ENCODE results near the gene ALS2.
"Not testable (repeated sequence)": the region's sequence is repeated elsewhere in the genome, so short reads cannot be mapped to it uniquely, and the experiment has no call there.

ALS2 gene

DNA sequence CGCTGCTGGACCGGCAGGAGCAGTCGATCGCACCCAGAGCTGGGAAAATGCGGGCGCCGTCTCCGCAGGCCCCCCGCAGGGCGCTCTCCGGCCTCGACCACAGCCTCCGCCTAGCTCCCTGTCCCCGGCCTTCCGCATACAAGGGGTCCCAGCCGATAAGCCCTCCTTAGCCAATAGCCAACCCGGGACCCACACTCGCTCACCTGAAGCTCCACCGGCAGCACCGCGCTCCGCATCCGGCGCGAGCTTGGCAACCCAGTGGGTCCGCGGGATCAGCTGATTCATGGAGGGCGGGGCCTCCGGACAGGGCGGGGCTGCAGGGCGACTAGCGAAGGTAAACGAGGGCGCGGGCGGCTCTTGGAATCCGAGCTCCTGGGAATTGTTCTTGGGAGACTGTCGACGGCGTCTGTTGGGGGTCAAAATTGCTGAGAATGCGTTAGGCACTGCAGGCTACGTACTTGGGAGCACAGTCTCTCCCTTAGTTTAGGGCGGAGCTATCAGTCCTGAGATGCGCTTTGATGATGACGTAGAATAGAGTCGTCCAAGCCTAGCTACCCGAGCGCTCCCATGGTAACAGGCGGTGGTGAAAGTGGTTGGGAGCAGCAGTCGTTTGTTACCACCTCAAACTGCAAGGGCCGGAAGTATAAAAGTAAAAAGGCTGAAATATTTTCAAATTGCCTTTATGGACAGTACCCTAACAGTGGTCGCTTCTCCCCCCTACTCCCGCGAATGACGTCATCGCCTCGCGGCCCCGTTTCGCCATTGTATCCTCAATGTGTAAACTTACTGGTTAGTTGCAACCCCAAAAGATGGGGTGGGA is at the start of gene ALS2:
ALS2 (minus strand) TSS at position 260 of the 820 bp plus-strand sequence. CDS start 12,048 bp downstream, outside the sequence.
- peak; percentile 98 for DNase-seq

DNA sequence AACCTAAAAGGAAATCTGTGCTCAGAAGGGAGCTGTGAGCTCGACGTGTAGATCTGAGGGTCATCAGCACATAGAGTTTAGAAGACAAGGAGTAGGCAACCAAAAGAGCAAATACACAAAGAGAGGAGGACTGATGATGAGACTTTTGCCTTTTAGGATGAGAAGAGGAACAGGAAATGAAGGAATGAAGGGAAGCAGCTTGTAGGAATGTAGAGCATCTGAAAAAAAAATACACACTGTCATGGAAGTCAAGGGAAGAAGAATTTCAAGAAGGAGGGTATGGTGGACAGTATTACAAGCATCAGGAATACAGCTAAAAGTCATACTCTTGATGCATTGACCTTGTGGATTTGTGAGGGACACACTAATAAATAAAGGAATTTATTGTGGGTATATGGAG is 47.5 kb upstream of the ALS2 start:
- no peak for DNase-seq

DNA sequence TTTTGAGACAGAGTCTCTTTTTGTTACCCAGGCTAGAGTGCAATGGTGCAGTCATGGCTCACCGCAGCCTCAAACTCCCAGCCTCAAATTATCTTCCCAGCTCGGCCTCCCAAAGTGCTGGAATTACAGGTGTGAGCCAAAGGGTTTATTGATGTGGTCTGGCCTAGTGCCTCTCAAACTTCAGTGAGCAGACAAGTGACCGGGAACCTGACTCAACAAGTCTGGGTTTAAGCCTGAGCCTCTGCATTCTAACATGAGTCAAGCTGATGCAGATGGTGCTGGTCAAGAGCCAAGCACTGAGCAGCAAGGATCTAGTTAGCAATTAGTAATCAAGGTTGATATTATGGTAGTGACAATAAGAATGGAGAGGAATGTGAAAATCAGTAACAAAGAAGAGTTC is 46.9 kb upstream of the ALS2 start:
- DNase-seq: no peak

DNA sequence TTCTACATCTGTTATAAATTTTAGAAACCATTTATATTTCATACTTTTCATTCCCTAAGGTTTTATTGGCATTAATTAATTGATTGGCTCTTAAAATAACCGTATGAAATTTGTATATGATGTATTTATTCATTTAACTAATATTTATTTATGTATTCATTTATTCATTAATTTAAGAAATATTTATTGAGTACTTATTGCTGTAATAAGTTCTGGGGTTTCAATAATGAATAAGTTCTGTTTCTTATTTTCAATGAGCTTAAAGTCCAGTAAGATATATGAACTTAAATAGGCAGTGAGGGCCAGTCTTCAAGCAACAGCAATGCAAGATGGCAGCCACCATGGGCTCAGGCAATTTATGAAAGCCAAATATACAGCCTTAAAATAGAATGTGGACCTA is 43.5 kb upstream of the ALS2 start:
- DNase-seq: no peak

DNA sequence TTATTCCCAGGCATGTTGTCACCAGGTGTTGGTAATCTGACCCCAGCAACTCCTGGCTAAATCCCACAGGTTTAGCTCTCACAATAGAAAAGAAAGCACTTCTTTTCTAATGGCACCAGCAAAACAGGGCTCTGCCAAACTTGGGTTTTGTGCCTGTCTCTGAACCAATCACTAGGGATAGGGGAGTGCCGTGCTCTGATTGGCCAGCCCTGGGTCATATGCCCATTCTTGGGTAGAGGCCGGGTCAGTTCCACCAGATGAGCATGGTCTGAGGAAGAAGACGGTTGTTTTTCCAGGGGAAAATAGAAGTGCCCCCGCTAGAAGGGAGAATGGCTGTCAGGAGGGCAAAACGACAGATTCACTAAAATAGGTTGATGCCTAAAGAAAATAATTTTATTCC is 40.3 kb upstream of the ALS2 start:
- no peak for DNase-seq

DNA sequence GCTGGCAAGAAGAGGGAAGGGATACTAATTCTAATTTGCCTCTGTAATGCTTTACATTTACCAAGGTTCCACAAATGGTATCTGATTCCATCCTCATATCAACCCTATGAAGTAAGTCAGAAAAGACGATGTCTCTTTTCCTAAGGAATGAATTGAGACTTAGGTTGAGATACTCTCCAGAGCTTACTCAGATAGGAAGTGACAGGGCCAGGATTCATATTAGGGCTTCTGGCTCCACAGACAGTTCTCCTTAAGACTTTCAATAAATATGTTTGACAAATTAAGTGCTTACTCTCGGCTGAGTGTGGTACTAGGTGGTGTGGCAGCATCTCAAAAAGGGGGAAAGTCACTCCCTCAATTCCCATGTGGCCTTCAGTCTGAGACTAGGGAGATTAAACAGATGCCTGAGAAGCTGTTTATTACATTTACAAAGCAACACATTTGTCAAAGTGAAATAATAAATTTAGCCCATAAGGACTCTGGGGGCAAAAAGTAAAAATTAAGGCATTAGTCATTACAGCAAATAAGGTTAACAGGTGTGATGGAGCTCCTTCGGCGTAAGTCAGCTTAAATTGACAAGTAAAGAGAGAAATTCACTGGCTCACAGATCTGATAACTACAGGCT is 39.8 kb upstream of the ALS2 start:
- DNase-seq: no peak

DNA sequence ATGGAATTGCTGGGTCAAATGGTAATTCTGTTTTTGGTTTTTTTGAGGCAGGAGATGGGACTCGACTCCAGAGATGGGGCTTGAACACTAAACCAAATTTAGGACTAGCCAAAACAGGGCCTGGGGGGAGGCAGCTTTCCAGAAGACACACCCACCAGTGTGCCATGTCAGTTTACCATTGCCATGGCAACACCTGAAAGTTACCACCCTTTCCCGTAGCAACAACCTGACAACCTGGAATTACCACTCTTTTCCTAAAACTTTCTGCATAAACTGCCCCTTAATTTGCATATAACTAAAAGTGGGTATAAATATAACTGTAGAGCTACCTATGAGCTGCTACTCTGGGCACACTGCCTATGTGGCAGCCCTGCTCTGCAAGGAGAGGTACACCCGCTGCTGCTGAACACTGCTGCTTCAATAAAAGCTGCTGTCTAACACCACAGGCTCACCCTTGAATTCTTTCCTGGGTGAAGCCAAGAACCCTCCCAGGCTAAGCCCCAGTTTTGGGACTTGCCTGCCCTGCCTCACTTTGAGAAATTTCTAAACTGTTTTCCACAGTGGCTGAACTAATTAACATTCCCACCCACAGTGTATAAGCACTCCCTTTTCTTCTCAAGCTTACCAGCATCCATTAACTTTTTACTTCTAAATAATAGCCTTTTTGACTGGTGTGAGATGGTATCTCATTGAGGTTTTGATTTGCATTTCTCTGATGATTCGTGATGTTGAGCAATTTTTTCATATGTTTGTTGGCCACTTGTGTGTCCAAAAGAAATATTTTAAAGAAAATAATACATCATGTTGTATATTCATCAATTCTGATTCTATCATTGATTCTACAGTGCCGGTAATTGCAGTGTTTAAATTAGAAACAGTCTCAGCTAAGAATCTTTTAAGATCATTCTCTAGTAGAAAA is 36.2 kb upstream of the ALS2 start:
- DNase-seq: no peak

DNA sequence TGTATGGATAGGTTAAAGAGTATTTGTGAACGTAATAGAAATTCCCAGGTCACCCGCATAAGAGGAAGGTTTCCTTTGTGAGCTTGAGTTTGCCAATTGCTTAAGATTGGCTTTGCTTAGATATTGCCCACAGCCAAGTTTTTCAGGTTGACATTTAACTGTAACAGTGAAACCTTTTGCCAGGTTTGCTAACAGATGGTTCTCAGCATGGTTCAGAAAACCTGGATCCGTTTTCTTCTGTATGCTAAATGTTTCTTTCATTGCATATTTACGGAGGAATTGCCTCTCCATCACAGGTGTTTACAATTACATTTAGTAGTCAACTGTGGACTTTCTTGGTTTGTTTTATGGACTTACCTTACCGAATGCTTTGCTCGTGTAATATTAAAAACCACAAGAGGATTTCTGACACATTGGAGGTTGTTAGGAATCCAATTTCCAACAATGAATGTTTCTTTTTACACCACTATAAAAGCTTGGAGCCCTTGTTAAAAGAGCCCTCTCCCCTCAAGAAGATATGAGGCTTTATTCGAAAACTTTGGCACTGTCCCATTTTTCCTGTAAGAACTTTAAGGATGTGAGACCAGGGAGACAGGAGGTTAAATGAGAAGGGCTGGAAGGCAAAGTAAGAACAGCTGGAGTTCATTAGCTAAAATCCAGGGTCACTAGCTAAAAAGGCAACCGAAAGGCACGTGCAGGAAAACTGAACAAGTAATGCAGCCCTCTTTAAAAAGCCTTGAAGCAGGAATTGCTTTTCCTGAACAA is 33.4 kb upstream of the ALS2 start:
- no peak for DNase-seq

DNA sequence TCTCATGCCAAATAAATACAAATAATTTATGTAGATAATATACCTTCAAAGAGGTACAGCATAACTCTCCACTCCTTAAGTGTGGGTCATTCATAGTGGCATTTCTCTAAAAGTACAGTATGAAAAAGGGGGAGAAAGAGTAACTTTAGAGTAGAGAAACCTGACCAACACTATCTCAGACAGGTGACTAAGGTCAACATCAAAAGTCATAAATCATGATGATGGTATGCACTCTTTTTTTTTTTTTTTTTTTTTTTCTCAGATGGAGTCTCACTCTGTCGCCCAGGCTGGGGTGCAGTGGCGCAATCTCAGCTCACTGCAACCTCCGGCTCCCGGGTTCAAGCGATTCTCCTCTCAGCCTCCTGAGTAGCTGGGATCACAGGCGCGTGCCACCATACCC is 29.9 kb upstream of the ALS2 start:
- DNase-seq: not testable (repeated sequence)

DNA sequence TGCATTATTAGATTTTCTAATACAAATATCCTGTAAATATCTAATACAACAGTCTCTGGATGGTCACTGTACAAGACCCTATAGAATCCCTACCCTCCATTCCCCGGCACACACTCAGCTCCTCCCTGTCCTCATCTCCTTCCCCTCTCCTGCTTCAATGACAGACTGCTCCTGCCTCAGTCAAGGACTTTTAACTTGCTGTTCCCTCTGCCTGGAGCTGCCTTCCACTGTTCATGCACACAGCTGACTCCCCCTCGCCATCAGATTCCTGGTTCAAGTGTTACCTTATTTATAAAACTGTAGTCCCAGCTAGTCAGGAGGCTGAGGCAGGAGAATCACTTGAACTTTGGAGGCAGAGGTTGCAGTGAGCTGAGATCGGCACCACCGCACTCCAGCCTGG is 28.9 kb upstream of the ALS2 start:
- no peak for DNase-seq

DNA sequence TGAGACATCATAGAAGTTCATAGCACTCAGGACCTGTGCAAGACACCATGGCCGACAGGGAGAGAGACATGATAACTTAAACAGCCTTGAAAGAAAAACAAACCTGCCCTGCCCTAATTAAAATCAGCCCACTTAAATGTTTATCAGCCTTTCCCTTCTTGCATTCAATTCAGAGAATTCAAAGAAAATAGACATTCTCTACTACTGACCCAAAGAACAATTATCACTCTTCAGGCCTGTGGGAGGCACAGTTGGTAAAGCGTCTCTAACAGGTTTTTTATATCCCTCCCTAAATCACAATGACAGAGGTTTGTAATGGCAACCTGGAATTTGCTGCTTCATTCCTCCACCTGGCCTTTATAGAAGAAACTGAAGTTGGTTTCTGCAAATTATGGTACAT is 27.3 kb upstream of the ALS2 start:
- no peak for DNase-seq

DNA sequence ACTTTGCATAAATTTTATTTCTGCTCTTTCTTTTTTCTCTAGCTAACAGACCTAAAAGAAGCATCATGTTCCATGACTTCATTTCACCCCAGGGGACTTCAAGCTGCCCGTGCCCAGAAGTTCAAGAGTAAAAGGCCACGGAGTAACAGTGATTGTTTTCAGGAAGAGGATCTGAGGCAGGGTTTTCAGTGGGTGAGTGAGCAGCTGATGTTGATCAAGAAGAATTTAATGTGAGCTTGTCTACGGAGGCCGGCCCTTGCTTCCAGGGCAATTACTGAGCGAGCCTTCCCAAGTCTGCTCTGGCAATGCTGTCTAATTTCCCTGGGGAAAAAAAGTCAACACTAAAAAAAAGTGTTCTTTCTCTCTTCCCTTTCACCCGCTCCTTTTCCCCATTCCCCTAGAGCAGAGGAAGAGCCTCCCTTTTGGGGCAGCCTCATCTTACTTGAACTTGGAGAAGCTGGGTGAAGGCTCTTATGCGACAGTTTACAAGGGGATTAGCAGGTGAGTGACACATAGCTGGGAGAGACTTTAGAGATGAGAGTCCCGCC is 26.8 kb upstream of the ALS2 start:
- DNase-seq: no peak

DNA sequence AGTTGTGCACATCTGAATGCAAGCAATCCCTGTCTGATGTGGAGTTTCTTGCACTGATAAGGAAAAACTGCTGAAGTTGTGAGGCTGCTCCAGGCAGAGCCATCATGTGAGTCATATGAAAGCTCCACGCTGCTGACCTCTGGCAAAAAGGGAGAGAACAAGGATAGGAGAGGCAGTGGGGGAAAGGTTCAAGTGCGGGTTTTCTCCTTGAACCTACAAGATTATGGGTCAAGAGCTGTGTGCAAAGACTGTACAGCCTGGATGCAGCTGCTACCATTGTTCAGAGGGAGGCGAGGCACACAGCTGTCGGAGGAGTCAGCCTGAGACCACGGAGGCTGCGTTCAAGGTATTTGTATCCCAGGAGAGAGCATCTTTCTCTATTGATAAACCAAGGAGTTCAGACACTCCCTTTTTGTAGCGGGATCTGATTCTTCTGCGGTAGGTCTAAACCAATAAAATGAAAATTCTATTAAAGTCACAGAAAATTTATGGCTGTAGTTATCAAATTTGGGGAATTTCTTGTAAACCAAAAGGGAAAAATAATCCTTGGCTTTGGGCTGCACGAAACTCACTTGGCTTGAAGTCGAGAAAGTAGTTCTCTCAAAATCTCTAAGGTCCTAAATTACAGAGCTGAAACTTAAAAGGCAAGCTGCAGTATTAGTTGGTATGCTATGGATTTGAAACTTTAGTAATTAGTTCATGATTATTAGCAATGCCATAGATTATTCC is 25.9 kb upstream of the ALS2 start, which contains the start of gene CDK15:
CDK15 (plus strand) TSS at position 96 of the 729 bp plus-strand sequence; CDS start at position 224, 128 bp downstream.
- DNase-seq: no peak

DNA sequence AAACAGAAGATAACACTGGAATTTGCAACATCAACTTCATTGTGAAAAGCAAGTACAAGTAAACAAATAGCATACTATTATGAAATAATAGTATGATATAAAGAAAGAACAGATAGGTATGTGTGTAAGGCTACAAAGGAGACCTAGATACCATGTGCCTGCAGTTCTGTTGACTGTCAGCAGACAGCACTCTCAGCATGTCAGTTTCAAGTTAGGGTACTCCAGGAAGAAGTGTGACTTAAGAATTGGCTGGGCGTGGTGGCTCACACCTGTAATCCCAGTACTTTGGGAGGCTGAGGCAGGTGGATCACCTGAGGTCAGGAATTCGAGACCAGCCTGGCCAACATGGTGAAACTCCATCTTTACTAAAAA is 18.2 kb upstream of the ALS2 start:
- not testable (repeated sequence) for DNase-seq

DNA sequence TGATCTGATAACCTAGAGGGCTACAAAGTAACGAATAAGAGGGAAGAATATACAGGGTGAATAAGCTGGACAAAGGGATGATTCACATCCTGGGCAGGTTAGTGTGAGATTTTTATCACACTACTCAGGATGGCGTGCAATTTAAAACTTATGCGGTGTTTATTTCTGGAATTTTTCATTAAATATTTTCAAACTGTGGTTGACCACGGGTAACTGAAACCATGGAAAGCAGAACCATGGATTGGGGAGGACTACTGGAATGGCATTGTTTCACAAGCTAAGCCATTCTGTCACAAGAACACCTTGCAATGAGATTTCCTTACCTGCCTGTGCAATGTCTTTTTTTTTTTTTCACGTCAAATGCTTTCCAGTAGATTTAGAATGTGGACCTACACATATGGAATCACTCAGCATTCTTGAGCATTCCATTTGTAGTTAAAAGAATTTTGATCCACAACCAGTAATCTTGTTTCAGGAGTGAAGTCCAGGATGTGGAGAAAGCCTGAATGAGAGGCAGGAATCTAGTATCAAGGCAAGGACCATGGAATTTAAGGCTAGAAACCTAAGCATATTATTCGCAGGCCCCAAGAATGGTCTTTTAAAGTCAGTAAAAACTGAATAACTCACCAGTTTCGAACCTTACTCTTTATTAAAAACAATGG is 17.6 kb upstream of the ALS2 start:
- no peak for DNase-seq

DNA sequence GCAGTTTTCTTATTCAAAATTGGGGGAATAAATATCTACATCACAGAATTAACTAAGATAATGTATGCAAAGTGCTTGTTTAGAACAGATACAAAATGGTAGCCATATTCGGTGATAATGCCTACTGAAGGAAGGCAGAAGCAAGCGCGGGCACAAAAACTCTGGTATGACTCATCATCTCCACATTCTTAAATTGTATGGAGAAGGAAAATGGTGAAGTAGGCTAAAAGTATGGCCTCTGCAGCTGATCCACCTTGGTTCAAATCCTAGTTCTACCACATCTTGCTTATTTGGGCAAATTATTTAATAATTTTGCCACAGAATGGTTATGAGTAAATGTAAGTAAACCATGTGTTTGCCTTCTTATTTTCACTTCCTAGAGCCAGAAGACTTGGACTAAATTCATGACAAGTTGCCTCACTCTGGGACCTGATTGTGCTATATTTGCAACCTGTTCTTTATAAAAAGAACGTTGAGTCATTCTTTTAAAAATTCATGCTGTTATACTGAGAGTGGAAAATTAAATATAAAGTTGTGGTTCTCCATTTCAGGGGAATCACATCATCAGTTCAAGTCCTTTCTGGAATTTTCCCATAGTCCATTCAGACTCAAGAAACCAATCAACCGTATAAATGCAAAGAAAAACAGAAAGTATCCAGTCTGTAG is 16.6 kb upstream of the ALS2 start:
- DNase-seq: no peak

DNA sequence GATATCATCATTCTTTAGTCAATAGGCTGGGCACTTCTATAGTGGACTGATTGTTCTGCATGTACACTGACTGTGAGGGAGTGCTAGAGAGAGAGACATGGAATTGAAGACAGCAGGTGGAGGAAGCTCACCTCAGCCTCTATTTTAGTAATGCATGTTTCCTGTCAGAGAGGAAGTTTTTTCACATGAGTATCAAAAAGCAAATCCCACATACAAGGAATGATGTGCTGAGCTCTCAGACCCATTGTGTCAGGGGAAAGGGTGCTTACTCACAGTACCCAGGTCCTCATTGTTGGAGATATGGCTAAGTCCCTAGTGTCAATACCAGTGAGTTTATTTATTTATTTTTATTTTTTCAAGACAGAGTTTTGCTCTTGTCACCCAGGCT is 15.7 kb upstream of the ALS2 start:
- DNase-seq: no peak

DNA sequence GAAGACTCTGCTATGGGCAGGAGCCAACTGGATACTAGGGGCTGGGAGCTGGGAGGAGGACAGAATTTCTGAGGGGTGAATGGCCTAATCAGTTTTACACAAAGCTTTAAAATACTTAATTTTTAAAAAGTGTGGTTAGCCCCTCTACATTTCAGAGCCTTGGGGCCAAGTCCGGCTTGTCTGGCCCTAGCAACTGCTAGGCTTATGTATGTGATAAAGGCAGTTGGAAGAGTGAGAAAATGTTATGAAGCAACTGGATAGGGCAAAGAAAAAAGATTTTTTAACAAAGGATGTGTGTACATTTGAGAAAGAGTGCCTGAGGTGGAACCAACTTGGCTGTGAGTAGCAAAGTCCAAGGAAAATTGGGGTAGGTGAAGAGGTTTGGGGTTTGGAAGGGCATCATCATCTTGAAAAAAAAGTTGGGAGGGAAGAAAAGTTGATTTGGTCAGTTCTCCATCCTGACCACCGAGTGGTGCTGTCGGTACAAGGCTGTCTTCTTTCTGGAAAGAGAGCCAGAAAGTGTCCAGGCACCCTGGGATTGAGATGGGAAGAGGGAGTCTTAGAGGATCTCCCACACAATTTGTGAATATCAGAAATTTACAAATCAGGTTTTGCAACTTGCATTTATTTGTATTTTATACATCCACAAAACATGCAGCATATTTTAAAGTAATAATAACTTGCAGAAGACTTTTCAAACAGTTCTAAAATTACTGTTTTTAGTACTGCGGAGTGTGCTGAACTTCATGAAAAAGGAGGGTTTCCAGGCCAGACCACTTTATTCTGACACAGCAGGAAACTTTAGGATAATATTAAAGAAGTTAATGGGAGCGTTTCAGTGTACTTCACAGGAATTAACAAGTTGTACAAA is 15.1 kb upstream of the ALS2 start:
- no peak for DNase-seq

DNA sequence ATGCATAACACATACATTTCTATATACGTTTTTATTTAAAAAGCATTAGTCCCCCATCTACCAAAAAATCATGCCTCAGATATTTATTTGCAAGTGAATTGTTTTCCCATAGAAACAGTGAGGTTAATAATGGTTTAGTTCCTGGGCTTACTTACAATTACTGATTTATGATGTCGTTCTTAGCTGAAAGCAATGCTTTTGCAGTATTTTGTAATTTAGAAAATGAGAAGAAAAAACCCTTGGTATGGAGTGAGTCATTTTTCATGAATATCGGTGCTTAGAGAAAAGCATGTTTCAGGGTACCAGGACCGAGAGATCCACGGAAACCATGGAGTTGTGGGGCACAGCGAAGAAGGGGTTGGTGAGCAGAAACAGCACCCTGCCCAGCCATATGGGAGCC is 13.6 kb upstream of the ALS2 start:
- no peak for DNase-seq

DNA sequence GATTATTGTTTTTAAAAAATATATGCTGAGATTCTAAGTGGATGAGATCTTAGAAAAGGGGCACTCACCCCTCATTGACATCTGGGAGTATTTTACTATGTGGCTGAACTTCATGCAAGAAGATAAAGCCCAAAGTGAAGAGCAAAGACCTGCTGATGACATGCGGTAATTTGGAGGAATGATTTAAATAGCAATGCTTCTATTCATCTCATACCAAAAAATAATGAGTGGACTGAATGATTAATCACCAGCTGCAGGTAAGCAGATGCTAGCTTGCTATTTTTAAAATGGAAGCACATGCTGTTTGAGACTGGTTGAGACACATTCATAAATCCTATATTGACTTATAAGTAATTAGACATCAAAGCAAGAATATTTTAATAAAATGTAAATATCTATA is 12.9 kb upstream of the ALS2 start:
- DNase-seq: no peak
